ENCODE measurements around the gene C14orf119.

GRCh38 chr14:23114669-23115038 is 19.3 kb downstream of the C14orf119 start:
- TF ChIP-seq CTCF (IDR thresholded peaks at IDR 0.05) (no peak), EZH2 (IDR thresholded peaks at IDR 0.05) (no peak)

Data from neural progenitor cell (in vitro differentiated cells).